ENCODE measurements around the gene TWIST2. TPM values are rescaled to one million over a fixed set of nuclear protein-coding genes. Genes with fewer than 3 reads are reported as not detected.

The TWIST2 gene
- total and polyA plus RNA-seq, 9 of the 15 experiments (the other 6 are each of a cell fraction or from before 2014, with no cell fraction given), result not detected

GRCh38 chr2:238900511-238900910 lies 52.6 kb downstream of the TWIST2 start (continued):
- TF ChIP-seq ZNF318 (IDR thresholded peaks at IDR 0.05; ENCODE audit: borderline replicate concordance in 1 of 2, low read depth in 1 of 2) (no peak), SNRNP70 (optimal IDR thresholded peaks at IDR 0.05; ENCODE audit: low read depth, low read length) (no peak), ETV5 (CRISPR knock-in tag; IDR thresholded peaks at IDR 0.05; ENCODE audit: low read depth) (no peak), ZC3H4 (CRISPR knock-in tag; IDR thresholded peaks at IDR 0.05; ENCODE audit: borderline replicate concordance) (no peak)

All from K562 (cell line).